IPS-20b (cell line): ENCODE measurements around the gene BTBD16.

Experiments
- H3K27ac ChIP-seq: one replicate; pipeline ENCODE4 v1.5.1; 2013; ENCODE audit warnings: low read length
- H3K27me3 ChIP-seq: 2 replicates; pipeline ENCODE4 v1.6.1; 2013; ENCODE audit warnings: mild to moderate bottlenecking, low read length, inconsistent platforms; ENCODE audit not compliant: insufficient read depth
- H3K36me3 ChIP-seq: 2 replicates; pipeline ENCODE4 v1.6.1; 2013; ENCODE audit warnings: low read depth, mild to moderate bottlenecking, inconsistent platforms, low read length, moderate library complexity; ENCODE audit not compliant: insufficient read depth
- H3K4me1 ChIP-seq: 2 replicates; pipeline ENCODE4 v1.6.1; 2013; ENCODE audit warnings: mild to moderate bottlenecking, control low read depth, inconsistent platforms, low read length, moderate library complexity; ENCODE audit not compliant: insufficient read depth
- H3K4me3 ChIP-seq: 2 replicates; pipeline ENCODE4 v1.5.1; 2013; ENCODE audit warnings: mild to moderate bottlenecking, low read length, inconsistent platforms
- H3K9ac ChIP-seq: 2 replicates; pipeline ENCODE4 v1.6.1; 2013; ENCODE audit warnings: low read depth, mild to moderate bottlenecking, inconsistent platforms, low read length, moderate library complexity
- H3K9me3 ChIP-seq: 2 replicates; pipeline ENCODE4 v1.6.1; 2013; ENCODE audit warnings: mild to moderate bottlenecking, low read depth, low read length, inconsistent platforms; ENCODE audit not compliant: insufficient read depth

The BTBD16 gene

DNA sequence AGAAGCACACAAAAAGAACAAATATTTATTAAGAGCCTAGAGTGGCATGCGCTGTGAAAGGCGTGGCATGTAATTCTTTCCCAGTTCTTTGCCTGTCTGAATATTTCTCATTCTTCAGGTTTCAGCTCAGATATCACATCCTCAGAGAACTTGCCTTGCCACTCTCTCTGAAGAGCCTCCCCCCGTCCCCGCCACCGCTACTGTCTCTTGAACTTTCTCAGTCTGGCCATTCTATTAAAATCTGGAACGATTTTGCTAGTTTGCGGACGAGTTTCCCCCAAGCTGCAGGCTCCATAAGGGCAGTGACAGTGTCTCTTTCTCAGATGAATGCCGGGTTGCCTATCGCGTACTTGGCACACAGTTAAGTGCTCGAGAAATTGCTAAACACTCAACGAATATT is 102.6 kb downstream of the BTBD16 start:
- H3K4me1 ChIP-seq, result peaks cover 16% of the 10 kb centered on the region; the same call in 1 of the 2 replicates
- peaks cover 17% of the 10 kb centered on the region for H3K27me3 ChIP-seq
- H3K27ac ChIP-seq, result no peak overlapping the region
- H3K36me3 ChIP-seq, result no peaks in the 10 kb centered on the region
- H3K4me3 ChIP-seq, result peak overlapping the region; percentile 80
- H3K9ac ChIP-seq, result peak overlapping the region; percentile 64; the same call in 1 of the 2 replicates
- H3K9me3 ChIP-seq, result no peaks in the 10 kb centered on the region

DNA sequence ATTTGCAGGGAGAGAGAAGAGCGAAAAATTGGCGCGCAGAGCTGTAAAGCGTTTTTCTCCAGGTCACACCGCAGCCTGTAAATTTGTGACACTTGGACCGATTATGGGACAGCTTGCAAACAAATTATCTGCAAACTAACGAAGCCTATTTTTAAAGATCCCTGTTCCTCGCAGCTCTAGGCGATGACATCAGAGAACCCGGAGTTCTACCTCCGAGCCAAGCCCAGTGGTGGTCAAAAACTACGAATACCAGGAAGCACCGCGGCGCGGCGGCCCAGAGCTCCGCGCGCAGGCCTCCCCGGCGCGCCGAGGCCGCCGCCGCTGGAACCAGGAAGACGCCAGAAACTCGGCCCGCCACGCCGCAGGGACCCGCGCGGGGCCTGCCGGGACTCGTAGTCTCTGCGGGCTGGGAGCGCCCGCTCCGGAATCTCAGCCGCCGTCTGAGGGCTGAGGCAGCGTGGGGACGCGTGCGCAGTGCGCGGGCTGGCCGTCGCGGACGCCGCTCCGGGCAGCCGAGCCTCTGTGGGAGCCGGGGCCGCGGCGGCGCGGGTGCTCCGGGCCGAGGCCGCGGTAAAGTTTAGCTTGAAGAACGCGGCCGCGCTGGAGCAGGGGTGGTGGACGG is 103.3 kb downstream of the BTBD16 start, which contains the start of gene PLEKHA1:
Gene PLEKHA1 (plus strand): TSS at position 472 of the 622 bp plus-strand sequence. CDS start 18,493 bp downstream, outside the sequence.
- Histone ChIP-seq H3K9ac (peak within 1 kb of the TSS; percentile 67; the same call in 1 of the 2 replicates), H3K27me3 (peaks cover 17% of the 10 kb centered on the region), H3K4me3 (peak within 1 kb of the TSS; percentile 80), H3K4me1 (peaks cover 13% of the 10 kb centered on the region; the same call in 1 of the 2 replicates), H3K36me3 (no peaks in the 10 kb centered on the region), H3K9me3 (no peaks in the 10 kb centered on the region), H3K27ac (peak within 1 kb of the TSS; percentile 2)

DNA sequence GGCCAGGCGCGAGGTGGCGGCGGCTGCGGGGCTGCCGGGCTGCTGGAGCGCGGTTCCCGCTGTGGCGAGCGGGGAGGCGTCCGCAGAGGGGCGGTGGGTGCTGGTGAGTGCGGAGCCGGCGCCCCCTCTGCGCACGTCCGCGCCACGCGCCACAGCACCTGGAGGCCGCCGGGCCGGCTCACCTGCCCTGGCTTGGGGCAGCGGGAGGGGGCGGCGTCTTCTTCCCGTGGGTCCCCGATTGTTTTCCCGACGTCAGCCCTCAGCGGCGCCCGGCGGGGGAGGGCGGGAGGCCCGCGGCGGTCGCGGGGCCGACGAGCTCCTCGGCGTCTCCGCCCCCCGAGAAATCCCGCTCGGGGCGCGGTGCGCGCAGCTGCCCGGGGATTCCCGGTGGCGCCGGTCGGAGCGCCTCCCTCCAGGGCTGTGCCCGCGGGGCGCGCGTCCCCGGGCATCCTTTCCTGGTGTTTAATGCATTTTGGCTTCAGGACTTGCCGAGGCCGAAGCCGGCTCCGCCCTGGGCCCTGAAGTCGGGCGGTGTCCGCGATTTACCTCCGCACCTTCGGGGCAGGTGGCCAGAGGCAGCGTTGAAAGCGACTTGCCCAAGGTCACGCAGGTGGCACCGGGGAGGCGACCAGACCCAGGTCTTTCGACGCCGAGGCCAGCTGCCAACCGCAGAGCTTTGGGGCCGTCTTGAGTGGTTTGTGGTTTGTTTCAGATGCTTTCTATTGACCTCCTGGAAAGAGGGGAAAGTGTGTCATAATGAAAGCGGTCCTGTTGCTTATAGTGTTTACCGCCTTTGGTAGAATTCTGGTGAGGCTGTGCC is 104.0 kb downstream of the BTBD16 start:
- no peaks in the 10 kb centered on the region for H3K36me3 ChIP-seq
- peak overlapping the region; percentile 80 for H3K4me3 ChIP-seq
- no peaks in the 10 kb centered on the region for H3K9me3 ChIP-seq
- peaks cover 17% of the 10 kb centered on the region for H3K27me3 ChIP-seq
- peaks cover 13% of the 10 kb centered on the region; the same call in 1 of the 2 replicates for H3K4me1 ChIP-seq
- H3K9ac ChIP-seq, result peak overlapping the region; percentile 67; the same call in 1 of the 2 replicates
- peak overlapping the region; percentile 2 for H3K27ac ChIP-seq

DNA sequence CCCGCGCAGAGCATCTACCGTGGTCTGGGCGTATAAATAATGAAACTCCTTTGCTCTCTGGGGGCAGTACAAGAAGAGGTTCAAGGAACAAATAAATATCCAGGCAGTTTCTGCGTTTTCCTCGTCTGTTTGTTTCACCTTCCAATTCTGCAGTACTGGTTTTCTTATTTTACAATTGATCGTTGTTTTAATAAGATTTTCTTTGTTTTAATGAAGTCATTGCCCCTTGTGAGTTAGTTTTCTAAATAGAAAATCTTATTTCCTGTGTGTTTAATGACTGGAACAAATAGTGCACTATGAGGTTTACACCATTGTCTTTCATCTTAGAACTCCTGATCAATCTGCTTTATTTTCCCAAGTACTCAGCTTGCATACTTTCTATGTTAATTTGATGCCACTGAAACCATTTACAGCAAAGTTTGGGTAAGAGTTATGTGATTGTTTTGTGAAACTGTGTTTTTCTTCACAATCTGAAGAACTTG is 104.6 kb downstream of the BTBD16 start:
- H3K4me1 ChIP-seq, result peaks cover 13% of the 10 kb centered on the region; the same call in 1 of the 2 replicates
- peak overlapping the region; percentile 67; the same call in 1 of the 2 replicates for H3K9ac ChIP-seq
- H3K4me3 ChIP-seq, result peak overlapping the region; percentile 80
- no peaks in the 10 kb centered on the region for H3K36me3 ChIP-seq
- peaks cover 17% of the 10 kb centered on the region for H3K27me3 ChIP-seq
- no peaks in the 10 kb centered on the region for H3K9me3 ChIP-seq
- H3K27ac ChIP-seq, result no peak overlapping the region

DNA sequence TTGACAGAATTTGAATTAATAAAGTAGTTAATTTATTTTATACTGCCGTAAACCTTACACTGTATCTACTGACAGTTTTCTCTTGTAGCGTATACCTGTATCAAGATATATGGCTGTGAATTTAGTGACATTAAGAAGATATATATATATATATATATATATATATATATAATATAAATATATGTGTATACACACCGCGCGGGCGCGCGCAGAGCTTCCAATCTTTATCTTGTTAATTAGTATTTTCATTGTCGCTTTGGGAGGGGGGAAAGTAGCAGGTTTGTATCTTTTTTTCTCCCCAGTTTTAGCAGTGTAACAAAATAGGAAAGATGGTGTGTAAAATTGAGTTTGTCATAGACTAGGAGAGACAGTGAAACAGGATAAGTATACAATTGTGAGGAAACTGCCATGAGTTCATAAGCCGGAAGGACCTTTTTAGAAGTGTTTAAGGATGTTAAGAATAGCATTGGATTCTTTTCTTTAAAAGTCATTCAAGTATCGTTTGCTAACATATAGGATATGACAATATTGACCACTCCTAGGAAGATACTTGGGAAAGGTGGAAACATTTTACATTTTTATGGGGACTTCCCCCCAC is 105.4 kb downstream of the BTBD16 start:
- Histone ChIP-seq H3K27ac (no peak overlapping the region), H3K27me3 (peaks cover 17% of the 10 kb centered on the region), H3K9ac (no peak overlapping the region), H3K36me3 (no peaks in the 10 kb centered on the region), H3K4me3 (peak overlapping the region; percentile 80), H3K9me3 (no peaks in the 10 kb centered on the region), H3K4me1 (peaks cover 13% of the 10 kb centered on the region; the same call in 1 of the 2 replicates)

DNA sequence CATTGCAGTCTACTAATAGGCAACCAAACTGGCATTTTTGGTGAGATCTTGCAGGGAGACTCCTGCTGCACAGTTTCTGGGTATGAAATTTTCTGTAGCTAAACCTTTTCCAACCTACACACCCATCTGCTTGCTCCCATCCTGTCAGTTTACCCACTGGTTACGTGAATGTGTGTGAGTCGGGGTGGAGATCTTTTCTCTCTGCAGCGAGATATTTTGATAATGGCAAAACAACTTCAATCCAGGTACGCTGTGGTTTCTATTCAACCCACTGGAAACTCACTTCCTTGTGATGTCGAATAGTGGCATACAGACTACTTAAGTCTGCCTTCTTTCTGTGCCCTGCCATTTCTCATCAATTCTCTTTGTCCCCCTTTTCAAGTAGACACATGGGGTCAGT is 107.9 kb downstream of the BTBD16 start:
- H3K9ac ChIP-seq, result no peak overlapping the region
- H3K36me3 ChIP-seq, result no peaks in the 10 kb centered on the region
- H3K9me3 ChIP-seq, result no peaks in the 10 kb centered on the region
- peaks cover 2% of the 10 kb centered on the region; the same call in 1 of the 2 replicates for H3K27me3 ChIP-seq
- H3K4me3 ChIP-seq, result no peak overlapping the region
- peaks cover 11% of the 10 kb centered on the region; the same call in 1 of the 2 replicates for H3K4me1 ChIP-seq
- no peak overlapping the region for H3K27ac ChIP-seq

DNA sequence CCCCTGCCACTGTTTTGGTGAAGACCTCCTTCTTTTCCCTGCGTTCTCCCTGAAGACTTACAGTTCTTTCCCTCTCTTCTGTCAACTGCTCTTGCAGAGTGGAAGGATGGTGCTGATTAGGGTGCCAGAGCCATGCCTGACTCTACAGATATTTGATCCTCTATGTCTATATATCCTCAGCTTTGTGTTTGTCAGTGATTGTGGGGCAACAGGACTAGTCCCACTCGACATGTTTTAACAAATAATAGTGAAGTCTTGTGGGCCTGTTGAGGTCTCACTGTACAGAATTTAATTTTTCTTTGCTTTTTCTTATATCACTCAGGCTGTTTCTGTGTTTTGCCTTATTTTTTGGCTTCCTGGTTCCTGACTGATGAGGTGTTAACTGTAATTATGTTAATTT is 108.4 kb downstream of the BTBD16 start:
- no peak overlapping the region for H3K27ac ChIP-seq
- H3K4me3 ChIP-seq, result no peak overlapping the region
- no peak overlapping the region for H3K9ac ChIP-seq
- no peaks in the 10 kb centered on the region for H3K36me3 ChIP-seq
- H3K9me3 ChIP-seq, result no peaks in the 10 kb centered on the region
- H3K4me1 ChIP-seq, result peaks cover 10% of the 10 kb centered on the region; the same call in 1 of the 2 replicates
- no peaks in the 10 kb centered on the region; the same call in 1 of the 2 replicates for H3K27me3 ChIP-seq

DNA sequence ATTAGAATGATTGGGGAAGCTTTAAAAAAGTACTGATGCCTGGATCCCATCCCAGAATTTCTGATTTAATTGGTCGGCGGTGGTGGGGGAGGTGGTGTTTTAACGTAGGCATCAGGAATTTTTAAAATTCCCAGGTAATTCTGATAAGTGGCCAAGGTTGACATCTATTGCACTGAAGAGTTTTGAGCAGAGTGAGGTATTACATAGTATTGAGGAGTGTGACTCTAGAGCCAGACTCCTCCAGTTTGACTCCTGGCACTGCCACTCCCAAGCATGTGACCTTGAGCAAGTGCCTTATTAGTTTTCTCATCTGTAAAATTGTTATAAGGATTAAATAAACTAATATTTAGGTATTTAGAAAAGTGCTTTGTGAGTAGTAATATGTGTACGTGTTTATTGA is 109.6 kb downstream of the BTBD16 start:
- no peak overlapping the region for H3K4me3 ChIP-seq
- H3K36me3 ChIP-seq, result no peaks in the 10 kb centered on the region
- peaks cover 10% of the 10 kb centered on the region; the same call in 1 of the 2 replicates for H3K4me1 ChIP-seq
- H3K9me3 ChIP-seq, result no peaks in the 10 kb centered on the region
- no peaks in the 10 kb centered on the region; the same call in 1 of the 2 replicates for H3K27me3 ChIP-seq
- no peak overlapping the region for H3K27ac ChIP-seq
- no peak overlapping the region for H3K9ac ChIP-seq

DNA sequence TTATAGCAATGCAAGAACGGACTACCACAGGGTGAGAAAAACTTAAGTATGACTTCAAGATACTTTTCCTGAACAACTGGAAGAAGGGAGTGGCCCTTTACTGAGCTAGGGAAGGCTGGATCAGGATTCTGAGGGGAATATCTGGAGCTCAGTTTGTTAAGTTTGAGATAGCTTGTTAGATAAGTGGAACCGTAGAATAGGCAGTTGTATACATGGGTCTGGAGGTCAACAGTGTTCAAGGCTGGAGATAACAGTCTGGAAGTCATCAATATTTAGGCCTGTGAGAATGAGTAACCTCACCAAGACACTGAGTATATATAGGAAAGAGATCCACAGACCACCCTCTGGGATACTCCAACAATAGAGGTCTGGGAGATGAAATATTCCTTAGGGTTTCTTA is 110.6 kb downstream of the BTBD16 start:
- no peak overlapping the region for H3K27ac ChIP-seq
- no peaks in the 10 kb centered on the region for H3K27me3 ChIP-seq
- no peaks in the 10 kb centered on the region for H3K36me3 ChIP-seq
- no peak overlapping the region for H3K9ac ChIP-seq
- no peaks in the 10 kb centered on the region for H3K9me3 ChIP-seq
- peaks cover 4% of the 10 kb centered on the region; the same call in 1 of the 2 replicates for H3K4me1 ChIP-seq
- H3K4me3 ChIP-seq, result no peak overlapping the region

DNA sequence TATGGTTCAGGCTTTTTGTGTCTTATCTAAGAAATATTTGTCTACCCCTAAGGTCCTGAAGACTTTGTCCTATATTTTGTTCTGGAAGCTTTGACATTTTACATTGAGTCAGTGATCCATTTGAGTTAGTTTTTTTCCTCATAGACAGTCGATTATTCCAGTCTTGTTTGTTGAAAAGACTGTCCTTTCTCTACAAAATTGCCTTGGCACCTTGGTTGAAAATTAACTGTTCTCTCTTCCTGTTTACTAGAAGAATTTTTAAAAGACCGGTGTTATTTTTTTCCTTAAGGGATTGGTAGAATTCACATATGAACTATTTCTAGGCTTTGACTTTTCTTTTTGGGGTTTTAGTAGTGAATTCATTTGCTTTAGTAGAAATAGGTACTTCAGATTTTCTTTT is 115.4 kb downstream of the BTBD16 start:
- Histone ChIP-seq H3K27me3 (no peaks in the 10 kb centered on the region), H3K9me3 (no peaks in the 10 kb centered on the region; the same call in 1 of the 2 replicates), H3K27ac (no peak overlapping the region), H3K9ac (no peak overlapping the region), H3K4me1 (no peaks in the 10 kb centered on the region), H3K36me3 (peaks cover 2% of the 10 kb centered on the region; the same call in 1 of the 2 replicates), H3K4me3 (no peak overlapping the region)

DNA sequence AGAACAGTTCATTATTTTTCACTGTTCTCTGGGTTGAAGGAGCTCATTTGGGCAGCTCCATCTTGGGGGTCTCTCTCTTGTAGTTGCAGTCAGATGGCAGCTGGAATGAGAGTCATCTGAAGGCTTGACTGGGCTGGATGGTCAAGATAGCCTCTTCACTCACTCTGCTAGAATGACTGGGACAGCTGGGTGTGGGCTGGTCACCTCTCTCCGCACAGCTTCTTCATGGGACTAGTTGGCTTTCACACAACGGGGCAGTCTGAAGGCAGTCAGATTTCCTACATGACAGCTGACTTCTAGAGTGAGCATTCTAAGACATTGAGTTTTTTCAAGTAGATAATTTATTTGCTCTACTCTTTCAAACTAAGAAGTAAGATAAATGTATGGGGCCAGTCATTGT is 116.5 kb downstream of the BTBD16 start:
- H3K9me3 ChIP-seq, result no peaks in the 10 kb centered on the region; the same call in 1 of the 2 replicates
- peaks cover 2% of the 10 kb centered on the region; the same call in 1 of the 2 replicates for H3K36me3 ChIP-seq
- H3K9ac ChIP-seq, result no peak overlapping the region
- H3K27me3 ChIP-seq, result no peaks in the 10 kb centered on the region
- no peak overlapping the region for H3K27ac ChIP-seq
- H3K4me1 ChIP-seq, result no peaks in the 10 kb centered on the region
- H3K4me3 ChIP-seq, result no peak overlapping the region
